RCC 7860 (cell line): Measurements from ENCODE around the gene FMC1.

ENCODE experiments used
- DNase-seq: peaks from one replicate; pipeline ENCODE4 v3.0.0-alpha.2; 2015; ENCODE audit warnings: low spot score
- FAIRE-seq: peaks from 2 replicates; lab custom pipeline; 2012; peaks lifted over from hg19 to GRCh38; lab: Jason Lieb, UNC

FMC1 gene

GRCh38 chr7:139370943-139371313 is 29.8 kb downstream of the FMC1 start:
- no peak for FAIRE-seq
- DNase-seq = no peak

GRCh38 chr7:139374246-139374645 is 33.1 kb downstream of the FMC1 start:
- FAIRE-seq (no peak), DNase-seq (no peak)

- DNase-seq (no peak), FAIRE-seq (no peak)
These were observed 41.3 kb downstream of the FMC1 start for GRCh38 chr7:139382439-139382838.

GRCh38 chr7:139384611-139385010 is 43.5 kb downstream of the FMC1 start:
- no peak for FAIRE-seq
- no peak for DNase-seq

- DNase-seq = no peak
- no peak for FAIRE-seq
These were observed 46.5 kb downstream of the FMC1 start for GRCh38 chr7:139387594-139387993.

GRCh38 chr7:139389091-139389490 is 48.0 kb downstream of the FMC1 start:
- no peak for DNase-seq
- no peak for FAIRE-seq

- DNase-seq (no peak), FAIRE-seq (no peak)
These were observed 48.6 kb downstream of the FMC1 start for GRCh38 chr7:139389774-139390173.

GRCh38 chr7:139393621-139394211 is 52.6 kb downstream of the FMC1 start:
- DNase-seq (no peak), FAIRE-seq (no peak)

GRCh38 chr7:139394540-139394939 is 53.4 kb downstream of the FMC1 start:
- no peak for DNase-seq

More at GRCh38 chr7:139394540-139394939, 53.4 kb downstream of the FMC1 start:
- no peak for FAIRE-seq
